Lower leg skin (tissue), 4 donors: Measurements from ENCODE around the gene HDAC3. TPM values are rescaled to one million over a fixed set of nuclear protein-coding genes. Genes with fewer than 3 reads are reported as not detected.
A peak's percentile ranks its signal among the peaks of the same experiment; 100 is the strongest.

Experiments
- DNase-seq, 2 donors: peaks; one replicate each; pipeline ENCODE4 v3.0.0-alpha.2; 2019; ENCODE audit warnings: low spot score in 2 of 2
- H3K4me3 ChIP-seq: fragments of 200-600 bp; sonication (generic); 2 replicates; pipeline ENCODE4 v1.5.1; 2017; ENCODE audit warnings: mild to moderate bottlenecking, low read depth; ENCODE audit not compliant: poor library complexity, severe bottlenecking
- POLR2A ChIP-seq, 2 donors: fragments of 450-650 bp; IDR thresholded peaks; one replicate each; pipeline ENCODE4 v1.6.1; 2016 to 2017; ENCODE audit warnings: antibody characterized with exemption in 2 of 2, mild to moderate bottlenecking in 1 of 2, moderate library complexity in 1 of 2
- WGBS, 2 donors: methylation state at CpG; one replicate each; pipeline ENCODE4 v1.1.5; 2018; 5-methylcytosine and 5-hydroxymethylcytosine counted together
- intact Hi-C: fragments of 100-400 bp; cut with DNase I; formaldehyde crosslinking; loops from one replicate; pipeline ENCODE4 v1.15.0; 2023; ENCODE audit warnings: low total_unique reads
- total RNA-seq, 4 donors: library from RNA; depleted of rRNA; stranded (reverse); fragments of >200 nt; gene quantifications; one replicate each; pipeline ENCODE4 v1.1.0, GENCODE V29; 2016
- TF ChIP-seq, protein P1 (sequence below), 3 donors: fragments of 450-650 bp; IDR thresholded peaks; one replicate each; pipeline ENCODE4 v1.5.1; 2016; ENCODE audit warnings: antibody characterized with exemption in 3 of 3, mild to moderate bottlenecking in 3 of 3, moderate library complexity in 2 of 3

HDAC3 gene
- total RNA-seq, 4 donors from 2014 or later, result 49.4 to 66.4 (median 52.7) TPM

DNA sequence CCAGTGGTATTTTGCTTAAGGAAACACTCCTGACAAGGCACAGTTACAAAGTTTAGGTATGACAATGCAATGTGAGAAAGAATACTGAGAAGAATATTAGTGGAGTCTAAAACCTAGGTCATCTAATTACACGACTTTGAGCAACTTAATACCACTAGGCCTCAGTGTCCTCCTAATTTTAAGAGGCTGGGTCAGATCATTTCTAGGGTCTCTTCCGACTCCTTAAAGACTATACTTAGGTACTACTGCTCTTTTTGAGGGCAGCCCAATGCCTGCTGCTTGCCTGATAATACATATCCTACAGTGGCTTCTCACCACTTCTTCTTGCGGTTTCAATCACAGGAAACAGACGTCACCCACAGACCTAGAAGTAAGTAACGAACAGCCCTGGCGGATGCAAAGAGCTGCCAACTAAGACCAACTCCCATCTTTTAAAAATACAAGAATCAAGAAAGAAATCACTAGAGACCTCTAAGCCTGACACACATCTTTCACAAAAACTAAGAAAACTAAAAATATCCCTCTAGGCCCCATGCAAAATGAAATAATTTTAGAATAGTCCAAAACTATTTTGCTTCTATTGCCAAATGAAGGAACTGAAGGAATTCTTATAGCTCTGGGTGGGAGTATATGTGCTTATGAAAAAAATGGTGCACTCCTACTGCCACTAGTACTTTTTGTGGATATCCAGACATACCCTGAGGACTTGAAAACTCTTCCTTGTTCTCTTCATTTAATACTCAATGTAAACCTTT lies 30.9 kb downstream of the HDAC3 start:
- WGBS, 2 donors, result 48 to 65% methylated on average over 6 of the region's 6 CpGs
- TF ChIP-seq, protein P1, sequence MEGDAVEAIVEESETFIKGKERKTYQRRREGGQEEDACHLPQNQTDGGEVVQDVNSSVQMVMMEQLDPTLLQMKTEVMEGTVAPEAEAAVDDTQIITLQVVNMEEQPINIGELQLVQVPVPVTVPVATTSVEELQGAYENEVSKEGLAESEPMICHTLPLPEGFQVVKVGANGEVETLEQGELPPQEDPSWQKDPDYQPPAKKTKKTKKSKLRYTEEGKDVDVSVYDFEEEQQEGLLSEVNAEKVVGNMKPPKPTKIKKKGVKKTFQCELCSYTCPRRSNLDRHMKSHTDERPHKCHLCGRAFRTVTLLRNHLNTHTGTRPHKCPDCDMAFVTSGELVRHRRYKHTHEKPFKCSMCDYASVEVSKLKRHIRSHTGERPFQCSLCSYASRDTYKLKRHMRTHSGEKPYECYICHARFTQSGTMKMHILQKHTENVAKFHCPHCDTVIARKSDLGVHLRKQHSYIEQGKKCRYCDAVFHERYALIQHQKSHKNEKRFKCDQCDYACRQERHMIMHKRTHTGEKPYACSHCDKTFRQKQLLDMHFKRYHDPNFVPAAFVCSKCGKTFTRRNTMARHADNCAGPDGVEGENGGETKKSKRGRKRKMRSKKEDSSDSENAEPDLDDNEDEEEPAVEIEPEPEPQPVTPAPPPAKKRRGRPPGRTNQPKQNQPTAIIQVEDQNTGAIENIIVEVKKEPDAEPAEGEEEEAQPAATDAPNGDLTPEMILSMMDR (IDR thresholded peaks at IDR 0.05), result no peak
- no peak for TF ChIP-seq POLR2A (IDR thresholded peaks at IDR 0.05)
- intact Hi-C loops, result no loop called here
- DNase-seq, result peak in 1 of 2 donors; percentile 77
- H3K4me3 ChIP-seq, result no peak overlapping the region

DNA sequence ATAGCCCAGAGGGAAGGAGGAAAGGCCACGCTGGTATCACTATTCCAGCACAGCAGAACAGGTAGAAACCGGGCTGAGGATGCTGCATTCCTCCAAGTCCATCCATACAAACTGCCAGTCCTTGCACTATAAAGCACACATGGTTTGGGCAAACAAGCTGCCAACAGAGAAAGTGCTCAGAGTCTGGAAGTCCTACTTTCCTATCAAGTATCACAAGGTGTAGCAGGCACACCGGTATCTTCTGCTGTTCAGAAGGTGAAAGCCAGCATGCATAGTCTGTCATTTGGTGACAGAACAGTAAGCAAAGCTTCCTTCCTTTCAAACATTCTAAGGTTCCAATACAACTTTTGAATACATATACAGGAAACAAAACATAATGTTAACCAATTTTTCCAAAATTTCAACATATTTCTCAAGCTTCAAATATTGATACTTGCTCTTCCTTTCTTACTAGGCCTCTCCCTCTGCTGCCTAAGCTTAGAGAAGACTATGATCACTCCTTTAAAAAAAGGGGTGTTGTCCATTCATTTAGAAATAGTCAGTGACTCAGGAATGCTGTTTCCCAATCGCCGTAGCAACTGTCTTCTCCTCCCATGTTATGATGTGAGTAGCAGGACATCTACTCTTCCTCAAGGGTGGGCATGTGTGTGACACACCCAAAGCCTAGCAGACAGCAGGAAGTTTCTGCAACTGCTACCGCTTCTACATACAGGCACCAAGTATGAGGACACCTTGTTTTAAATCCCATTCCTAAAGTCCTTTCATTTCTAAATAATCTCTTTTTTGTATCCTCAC lies 32.5 kb downstream of the HDAC3 start:
- DNase-seq, result peak; percentile 89

DNA sequence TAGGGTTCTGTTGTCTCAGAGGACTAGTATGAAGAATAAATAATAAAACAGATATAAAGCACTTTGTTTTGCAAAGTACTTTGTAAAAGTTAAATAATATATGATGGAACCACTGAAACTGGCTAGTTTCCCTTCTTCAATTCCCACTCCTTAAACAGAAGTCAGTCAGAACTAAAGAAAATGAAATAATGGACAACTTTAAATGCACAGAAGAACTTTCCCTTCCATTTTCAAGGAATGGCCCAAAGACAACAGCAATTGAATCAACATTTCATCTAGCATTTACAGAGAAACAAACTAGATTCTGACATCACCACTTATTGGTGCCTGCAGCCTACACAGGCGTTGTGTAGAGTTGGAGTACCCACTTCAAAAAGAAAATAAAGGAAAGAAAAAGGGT lies 34.0 kb downstream of the HDAC3 start:
- H3K4me3 ChIP-seq, result no peak overlapping the region
- no peak for TF ChIP-seq POLR2A (IDR thresholded peaks at IDR 0.05)
- TF ChIP-seq, protein P1 (IDR thresholded peaks at IDR 0.05), result no peak
- DNase-seq, result no peak
- intact Hi-C loops, result no loop called here
- 93 to 94% methylated on average over 1 of the region's 1 CpG for WGBS, 2 donors

More for the DNA sequence above, 32.5 kb downstream of the HDAC3 start:
- intact Hi-C loops, result no loop called here
- 28 to 34% methylated on average over 6 of the region's 6 CpGs for WGBS, 2 donors
- H3K4me3 ChIP-seq, result no peak overlapping the region
- TF ChIP-seq, protein P1 (IDR thresholded peaks at IDR 0.05), result no peak
- no peak for TF ChIP-seq POLR2A (IDR thresholded peaks at IDR 0.05)

DNA sequence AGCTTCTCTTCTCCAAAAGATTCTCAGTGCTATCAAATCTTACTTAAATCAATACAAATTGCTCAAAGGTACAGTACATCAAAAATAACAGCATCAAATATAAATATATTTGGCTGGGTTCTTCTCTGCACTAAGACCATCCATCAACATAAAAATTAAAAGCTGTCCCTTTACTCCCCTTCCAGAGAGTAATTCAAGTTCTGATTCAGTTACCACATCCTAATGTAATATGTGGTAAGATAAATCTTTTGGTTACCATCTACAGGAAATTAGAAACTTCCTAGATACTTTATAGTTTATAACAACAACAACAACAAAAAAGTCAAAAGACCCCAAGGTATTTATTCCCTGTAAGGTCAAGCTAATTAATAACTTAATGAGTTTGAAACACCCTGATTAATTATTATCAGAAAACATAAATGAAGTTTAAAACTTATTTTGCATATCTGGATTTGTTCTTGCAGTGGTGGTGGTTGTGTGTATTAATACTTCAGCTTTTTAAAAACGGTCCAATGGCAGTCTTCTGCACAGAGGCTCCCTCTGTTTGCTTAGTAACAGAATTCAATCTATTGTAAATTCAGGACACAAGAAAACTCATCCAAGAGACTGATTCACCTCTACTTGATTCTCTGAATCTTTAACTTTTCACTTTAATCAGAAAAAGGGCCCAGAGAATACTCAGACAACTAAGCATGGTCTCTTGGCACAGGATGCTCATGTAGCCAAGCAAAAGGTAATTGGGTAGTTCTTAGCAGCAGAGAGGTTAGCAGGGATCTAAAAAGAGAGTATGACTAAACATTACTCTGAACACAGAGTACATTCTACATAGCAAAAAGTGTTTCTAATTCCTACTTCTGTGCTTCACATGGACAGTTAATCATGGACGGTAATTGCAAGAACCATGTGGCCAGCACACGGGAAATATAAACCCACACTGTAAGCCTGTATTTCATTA lies 38.0 kb downstream of the HDAC3 start:
- TF ChIP-seq POLR2A (IDR thresholded peaks at IDR 0.05), result no peak
- TF ChIP-seq, protein P1 (IDR thresholded peaks at IDR 0.05), result no peak

DNA sequence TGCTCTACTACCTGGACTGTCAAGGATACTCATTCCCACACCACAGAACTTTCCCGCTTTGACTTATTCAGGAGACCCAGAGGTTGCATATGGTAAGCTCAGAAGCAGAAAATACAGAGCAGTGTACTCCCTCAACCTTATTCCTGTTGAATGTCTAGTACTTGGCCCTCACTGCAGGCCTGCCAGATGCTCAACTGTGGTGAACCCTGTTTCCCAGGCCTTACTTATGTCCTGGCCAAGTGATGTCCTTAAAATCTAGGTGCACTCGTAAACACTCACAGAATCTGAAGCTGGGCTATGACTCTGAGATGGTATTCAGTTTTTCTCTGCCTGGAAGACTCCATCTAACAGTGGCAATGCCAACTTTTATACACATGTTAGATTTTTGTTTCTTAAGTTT lies 38.8 kb downstream of the HDAC3 start:
- DNase-seq, result no peak
- no peak overlapping the region for H3K4me3 ChIP-seq
- intact Hi-C loops, result no loop called here
- TF ChIP-seq, protein P1 (IDR thresholded peaks at IDR 0.05), result no peak
- TF ChIP-seq POLR2A (IDR thresholded peaks at IDR 0.05), result no peak
- 98 to 99% methylated on average over 2 of the region's 2 CpGs for WGBS, 2 donors

More for the DNA sequence above, 38.0 kb downstream of the HDAC3 start:
- no peak for DNase-seq
- 54 to 64% methylated on average over 3 of the region's 3 CpGs for WGBS, 2 donors
- no peak overlapping the region for H3K4me3 ChIP-seq
- intact Hi-C loops, result no loop called here
